Measurements from ENCODE around the gene APCDD1.

- TF ChIP-seq, protein P1, sequence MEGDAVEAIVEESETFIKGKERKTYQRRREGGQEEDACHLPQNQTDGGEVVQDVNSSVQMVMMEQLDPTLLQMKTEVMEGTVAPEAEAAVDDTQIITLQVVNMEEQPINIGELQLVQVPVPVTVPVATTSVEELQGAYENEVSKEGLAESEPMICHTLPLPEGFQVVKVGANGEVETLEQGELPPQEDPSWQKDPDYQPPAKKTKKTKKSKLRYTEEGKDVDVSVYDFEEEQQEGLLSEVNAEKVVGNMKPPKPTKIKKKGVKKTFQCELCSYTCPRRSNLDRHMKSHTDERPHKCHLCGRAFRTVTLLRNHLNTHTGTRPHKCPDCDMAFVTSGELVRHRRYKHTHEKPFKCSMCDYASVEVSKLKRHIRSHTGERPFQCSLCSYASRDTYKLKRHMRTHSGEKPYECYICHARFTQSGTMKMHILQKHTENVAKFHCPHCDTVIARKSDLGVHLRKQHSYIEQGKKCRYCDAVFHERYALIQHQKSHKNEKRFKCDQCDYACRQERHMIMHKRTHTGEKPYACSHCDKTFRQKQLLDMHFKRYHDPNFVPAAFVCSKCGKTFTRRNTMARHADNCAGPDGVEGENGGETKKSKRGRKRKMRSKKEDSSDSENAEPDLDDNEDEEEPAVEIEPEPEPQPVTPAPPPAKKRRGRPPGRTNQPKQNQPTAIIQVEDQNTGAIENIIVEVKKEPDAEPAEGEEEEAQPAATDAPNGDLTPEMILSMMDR (IDR thresholded peaks at IDR 0.05): no peak
- TF ChIP-seq RAD21 (IDR thresholded peaks at IDR 0.05; ENCODE audit: low read length) (no peak), FOSL2 (IDR thresholded peaks at IDR 0.05; ENCODE audit: borderline replicate concordance, low read depth) (no peak), RXRA (IDR thresholded peaks at IDR 0.05; ENCODE audit: borderline replicate concordance, low read depth) (no peak), SIN3A (IDR thresholded peaks at IDR 0.05; ENCODE audit: borderline replicate concordance, low read depth, low read length) (no peak), ELF1 (IDR thresholded peaks at IDR 0.05) (no peak)
Measured at GRCh38 chr18:10533111-10533510, 78.7 kb downstream of the APCDD1 start.
